GM18909 (cell line): ENCODE results near the gene PBX1.

Experiments
- ATAC-seq: cut with Tn5 transposase; IDR thresholded peaks from one replicate; pipeline ENCODE4 v1.9.1; 2021; ENCODE audit warnings: mild to moderate bottlenecking; ENCODE audit not compliant: unreplicated experiment, poor library complexity

Gene PBX1

DNA sequence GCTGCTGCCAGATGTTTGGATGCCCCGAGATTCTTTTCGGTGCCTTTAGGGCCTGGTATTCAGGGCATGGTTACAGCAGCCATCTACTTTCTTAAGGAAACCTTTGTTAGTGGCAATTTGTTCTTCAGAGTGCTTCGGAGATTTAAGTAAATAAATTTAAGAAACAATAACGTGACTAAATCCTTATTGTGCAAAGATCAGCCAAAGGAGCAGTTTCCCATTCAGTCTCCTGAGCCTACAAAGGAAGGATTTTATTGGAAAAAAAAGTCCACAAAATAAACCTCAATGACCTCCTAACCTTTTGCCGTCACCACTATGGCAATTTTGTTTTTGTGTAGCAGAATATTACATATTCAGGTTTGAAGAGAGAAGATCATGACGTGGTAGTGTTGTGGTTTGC is 231.1 kb downstream of the PBX1 start:
- no peak for ATAC-seq

DNA sequence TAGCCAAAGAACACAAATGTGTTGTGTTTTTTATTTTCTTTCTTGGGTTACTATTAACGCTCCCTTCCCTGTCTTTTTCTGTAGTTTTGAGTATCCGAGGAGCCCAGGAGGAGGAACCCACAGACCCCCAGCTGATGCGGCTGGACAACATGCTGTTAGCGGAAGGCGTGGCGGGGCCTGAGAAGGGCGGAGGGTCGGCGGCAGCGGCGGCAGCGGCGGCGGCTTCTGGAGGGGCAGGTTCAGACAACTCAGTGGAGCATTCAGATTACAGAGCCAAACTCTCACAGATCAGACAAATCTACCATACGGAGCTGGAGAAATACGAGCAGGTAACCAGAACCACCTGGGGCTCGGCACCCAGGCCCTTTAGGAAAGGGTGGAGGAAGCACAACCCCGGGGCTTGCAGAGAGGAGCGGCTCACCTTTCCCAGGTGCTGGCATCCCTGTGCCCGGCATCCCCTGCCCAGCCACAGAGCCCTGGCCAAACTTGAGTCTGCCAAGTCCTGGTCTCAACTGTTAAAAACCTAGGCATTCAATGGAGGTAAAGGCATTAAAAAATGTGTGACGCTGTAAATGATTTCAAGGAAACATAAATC is 233.5 kb downstream of the PBX1 start:
- ATAC-seq = no peak

- no peak for ATAC-seq
These were observed 235.4 kb downstream of the PBX1 start for GRCh38 chr1:164794356-164794755.

GRCh38 chr1:164796916-164797315 is 237.9 kb downstream of the PBX1 start:
- no peak for ATAC-seq

DNA sequence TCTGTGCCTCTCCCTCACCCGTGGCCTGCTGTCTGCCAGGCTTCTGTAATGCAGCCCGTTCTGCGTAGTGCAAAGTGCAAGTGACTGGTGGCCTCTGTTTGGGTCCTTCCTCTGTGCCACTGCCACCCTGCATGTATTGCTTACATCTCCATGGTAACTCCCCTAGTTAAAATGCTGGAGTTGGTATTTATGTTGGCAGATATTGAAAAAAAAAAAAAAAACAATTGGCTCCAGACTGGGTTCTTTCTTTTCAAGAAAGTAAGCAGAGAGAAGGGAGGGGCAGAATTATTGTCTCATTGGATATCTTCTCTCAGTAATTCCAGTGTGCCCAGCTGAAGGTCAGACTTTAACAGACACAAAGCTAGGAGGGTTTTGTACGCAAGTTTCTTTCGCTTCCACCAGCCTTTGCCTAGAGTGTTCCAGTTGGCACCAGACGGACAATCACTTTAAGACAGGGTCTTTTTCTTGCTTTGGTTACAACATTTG is 242.3 kb downstream of the PBX1 start:
- ATAC-seq = no peak

GRCh38 chr1:164801791-164802502 is 243.0 kb downstream of the PBX1 start:
- no peak for ATAC-seq

GRCh38 chr1:164802529-164803282 is 243.7 kb downstream of the PBX1 start:
- no peak for ATAC-seq

- no peak for ATAC-seq
These were observed 244.4 kb downstream of the PBX1 start for GRCh38 chr1:164803366-164803765.

DNA sequence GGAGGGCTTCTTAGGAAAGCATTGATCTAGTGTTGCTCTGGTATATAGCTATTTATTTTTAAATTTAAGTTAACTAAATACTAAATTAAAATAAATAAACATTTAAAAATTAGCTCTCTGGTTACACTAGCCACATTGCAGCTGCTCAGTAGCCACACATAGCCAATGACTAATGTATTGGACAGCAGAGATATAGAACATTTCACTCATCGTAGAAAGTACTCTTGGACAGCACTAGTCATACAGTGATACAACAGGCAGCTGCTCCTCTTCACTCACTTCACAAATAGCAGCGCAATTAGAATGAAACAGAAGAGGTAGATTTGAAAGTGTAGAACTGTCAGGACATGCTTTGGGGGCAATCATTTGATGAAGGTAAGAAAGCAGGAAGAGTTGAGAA is 245.4 kb downstream of the PBX1 start:
- no peak for ATAC-seq

DNA sequence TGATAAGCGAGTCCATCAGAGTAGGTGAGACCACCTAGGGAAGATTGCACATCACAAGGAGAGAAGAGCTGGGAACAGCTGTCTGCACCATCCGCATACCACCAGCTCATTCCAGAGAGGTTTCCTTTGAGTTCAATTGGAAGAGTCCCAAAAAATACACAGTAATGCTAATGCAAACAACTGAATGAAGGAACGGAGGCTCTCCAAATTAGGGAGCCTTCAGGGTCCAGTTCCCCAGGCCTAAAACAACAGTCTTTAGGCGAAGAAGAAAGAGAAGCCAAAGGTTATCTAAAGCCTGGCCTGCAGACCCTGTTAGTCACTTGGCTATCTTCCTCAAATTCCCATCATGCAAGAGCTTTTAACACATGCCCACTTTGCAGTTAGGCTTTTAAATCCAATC is 246.4 kb downstream of the PBX1 start:
- no peak for ATAC-seq

- no peak for ATAC-seq
These were observed 247.5 kb downstream of the PBX1 start for GRCh38 chr1:164806531-164806930.

DNA sequence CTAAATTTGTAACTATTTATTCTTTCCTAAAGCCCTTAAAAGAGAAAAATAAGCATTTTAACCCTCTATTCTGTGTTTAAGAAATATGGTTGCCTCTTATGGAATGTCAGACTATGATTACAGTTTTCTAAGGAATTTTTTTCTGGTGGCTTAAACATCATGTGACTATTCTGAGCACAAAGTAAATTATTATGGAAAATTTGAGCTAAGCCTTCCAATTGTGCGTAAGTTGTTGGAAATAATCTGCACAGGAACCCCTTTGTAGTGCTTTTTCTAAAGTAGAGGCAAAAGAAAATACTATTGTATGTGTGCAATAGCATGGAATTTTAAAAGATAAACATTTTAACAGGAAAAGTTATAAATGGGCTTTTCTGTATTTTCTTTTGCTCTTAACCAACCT is 254.8 kb downstream of the PBX1 start:
- no peak for ATAC-seq

DNA sequence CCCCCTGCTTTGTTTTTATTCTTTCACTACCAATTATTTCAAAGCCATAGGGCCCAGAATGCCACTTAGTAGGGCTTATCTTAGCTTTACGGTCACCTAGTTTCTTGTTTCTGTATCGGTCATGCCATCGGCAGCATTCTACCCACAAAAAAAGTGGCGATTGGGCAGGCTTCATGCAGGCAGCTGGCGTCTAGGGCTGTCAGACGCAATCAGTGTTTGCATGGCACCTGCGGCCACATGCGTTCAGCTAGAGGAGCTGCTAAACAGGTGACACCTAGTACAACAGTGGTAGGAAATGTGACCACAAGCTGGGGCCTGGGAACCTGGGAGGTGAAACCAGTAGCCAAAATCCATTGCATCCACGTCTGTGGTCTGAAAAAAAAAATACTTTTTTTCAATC is 262.7 kb downstream of the PBX1 start:
- no peak for ATAC-seq

GRCh38 chr1:164823486-164824279 is 264.7 kb downstream of the PBX1 start:
- ATAC-seq = no peak

DNA sequence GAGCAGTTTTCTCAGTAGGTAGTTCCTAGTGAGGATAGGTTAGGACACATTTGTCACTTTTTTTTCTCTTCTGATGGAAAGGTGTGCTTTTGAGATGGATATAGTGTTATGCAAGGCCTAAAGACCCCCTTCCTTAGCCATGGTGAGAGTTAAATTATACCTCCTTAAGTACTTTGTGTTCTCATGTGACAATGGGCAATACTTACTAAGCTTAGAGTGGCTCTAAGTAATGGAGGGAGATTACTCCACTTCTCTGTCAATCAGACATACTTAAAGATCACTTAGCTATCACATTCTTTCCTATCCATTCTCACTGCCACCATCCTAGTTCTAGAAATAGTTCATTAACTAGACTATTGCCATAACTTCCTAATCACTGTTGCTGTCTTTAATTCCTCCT is 265.6 kb downstream of the PBX1 start:
- ATAC-seq = no peak

GRCh38 chr1:164830628-164831027 is 271.6 kb downstream of the PBX1 start:
- ATAC-seq = no peak

- ATAC-seq = no peak
These were observed 275.7 kb downstream of the PBX1 start for GRCh38 chr1:164834641-164835040.

DNA sequence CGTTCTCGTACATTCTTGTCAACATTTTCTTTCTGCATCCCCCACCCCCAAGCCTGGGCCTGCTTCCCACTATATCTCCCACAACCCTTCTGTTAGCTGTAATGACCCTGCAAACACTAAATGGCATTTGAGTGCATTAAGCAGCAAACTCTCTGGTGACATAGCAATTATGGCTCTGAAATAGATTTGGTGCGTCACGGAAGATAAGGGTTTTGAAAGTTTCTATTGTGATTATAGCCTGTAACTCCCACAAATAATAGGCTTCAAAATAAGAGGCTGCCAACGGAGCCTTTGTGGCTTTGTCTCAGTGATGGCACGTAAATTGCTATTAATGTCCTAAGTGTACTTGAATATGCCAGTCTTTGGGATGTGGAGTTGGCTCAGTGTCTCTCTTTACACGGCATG is 277.6 kb downstream of the PBX1 start:
- ATAC-seq = no peak

DNA sequence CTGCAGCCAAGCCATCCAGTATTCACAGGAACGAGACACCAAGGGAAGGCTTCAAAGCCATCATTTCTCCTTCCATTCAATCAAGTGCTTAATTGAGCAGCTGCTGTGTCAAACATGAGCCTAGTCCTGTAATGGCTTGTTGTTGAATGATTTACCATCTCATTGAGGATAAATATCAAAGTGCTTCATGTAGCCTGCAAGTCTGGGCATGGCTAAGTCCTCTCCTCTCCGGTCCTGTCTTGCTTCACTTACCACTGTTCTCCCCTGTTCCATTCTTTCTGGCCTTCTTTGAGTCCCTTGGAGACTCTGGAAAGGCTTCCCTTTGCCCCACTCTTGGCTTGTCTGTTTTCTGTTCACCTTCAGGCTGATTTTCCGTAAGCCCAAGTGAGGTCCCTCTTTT is 279.8 kb downstream of the PBX1 start:
- ATAC-seq = no peak

- ATAC-seq = no peak
These were observed 282.0 kb downstream of the PBX1 start for GRCh38 chr1:164840936-164841335.
